K562 (cell line): Measurements from ENCODE around the gene PPFIBP2. TPM values are rescaled to one million over a fixed set of nuclear protein-coding genes. Genes with fewer than 3 reads are reported as not detected.

Source experiments
- ATAC-seq: fragments of 200-7000 bp; cut with Tn5 transposase; 3 replicates; pipeline ENCODE4 v1.9.1; 2020; ENCODE audit warnings: moderate library complexity
- BruUV-seq: library from RNA; stranded (reverse); fragments of 400-500 nt; replicated peaks from 2 replicates; lab custom pipeline; 2021; lab: Mats Ljungman, UMichigan
- CTCF ChIA-PET: fragments of 300-600 bp; formaldehyde crosslinking; extraction: SDS; loops from one replicate; lab custom pipeline; 2021; ENCODE audit warnings: low intra/inter-chr PET ratio; lab: Yijun Ruan, JAX
- POLR2A ChIA-PET: fragments of 300-600, 350-650 bp; sonication (Branson Sonifier 250); formaldehyde crosslinking; extraction: SDS; loops from one replicate; lab custom pipeline; 2021; ENCODE audit warnings: antibody characterized with exemption, inconsistent platforms; lab: Yijun Ruan, JAX
- DNase-seq, 4 experiments: peaks; one replicate each; pipeline versions ENCODE4 v3.0.0 to v3.0.0-alpha.2; 2011 to 2018; ENCODE audit warnings: low spot score in 3 of 4, mixed read lengths in 3 of 4; ENCODE audit errors: extremely low read depth in 1 of 4
- FAIRE-seq: peaks from 2 replicates; lab custom pipeline; 2011; peaks lifted over from hg19 to GRCh38; lab: Jason Lieb, UNC
- H2AFZ ChIP-seq: 2 replicates; pipeline ENCODE4 v1.6.0; 2011; ENCODE audit warnings: low read depth, low read length, control low read depth, inconsistent platforms
- H3K27ac ChIP-seq: fragments of 200-600 bp; 3 replicates; pipeline ENCODE4 v1.8.0; 2011; ENCODE audit warnings: low read depth, mild to moderate bottlenecking, control low read depth, inconsistent platforms, low read length, moderate library complexity, mixed read lengths; ENCODE audit errors: extremely low read depth
- H3K27me3 ChIP-seq, 2 experiments: fragments of 300-600 bp in 1 of 2; 2 replicates in 1 of 2; 3 replicates in 1 of 2; pipeline versions ENCODE4 v1.6.0 to v1.8.0; 2011; ENCODE audit warnings: inconsistent platforms in 2 of 2, low read length in 2 of 2, mild to moderate bottlenecking in 1 of 2, mixed read lengths in 1 of 2, moderate library complexity in 1 of 2; ENCODE audit not compliant: control insufficient read depth in 2 of 2, insufficient read depth in 2 of 2
- H3K36me3 ChIP-seq: fragments of 300-600 bp; 3 replicates; pipeline ENCODE4 v1.8.0; 2011; ENCODE audit warnings: mild to moderate bottlenecking, low read length, inconsistent platforms; ENCODE audit not compliant: control insufficient read depth, insufficient read depth
- H3K4me1 ChIP-seq, 2 experiments: fragments of 200-600 bp in 1 of 2; replicated peaks in 1 of 2; 2 replicates in 1 of 2; 3 replicates in 1 of 2; pipeline versions ENCODE4 v1.5.1 to v1.8.0; 2011; ENCODE audit warnings: inconsistent platforms in 2 of 2, low read length in 2 of 2, mild to moderate bottlenecking in 1 of 2, mixed read lengths in 1 of 2, moderate library complexity in 1 of 2; ENCODE audit not compliant: control insufficient read depth in 2 of 2, insufficient read depth in 2 of 2
- H3K4me2 ChIP-seq: 2 replicates; pipeline ENCODE4 v1.6.1; 2011; ENCODE audit warnings: low read length, control low read depth, inconsistent platforms, mixed read lengths; ENCODE audit not compliant: insufficient read depth
- H3K4me3 ChIP-seq: fragments of 200-600 bp; sonication (generic), shearing (Covaris generic); 2 replicates; pipeline ENCODE4 v1.5.1; 2016; ENCODE audit warnings: control low read depth, inconsistent platforms
- H3K79me2 ChIP-seq: fragments of 200-600 bp; 3 replicates; pipeline ENCODE4 v1.8.0; 2011; ENCODE audit warnings: low read length, inconsistent platforms; ENCODE audit not compliant: control insufficient read depth, insufficient read depth
- H3K9ac ChIP-seq, 2 experiments: 2 replicates each; pipeline versions ENCODE4 v1.6.0 to v1.6.1; 2011; ENCODE audit warnings: low read depth in 2 of 2, low read length in 2 of 2, control low read depth in 1 of 2, inconsistent platforms in 1 of 2, mild to moderate bottlenecking in 1 of 2, mixed read lengths in 1 of 2; ENCODE audit not compliant: insufficient read depth in 1 of 2
- H3K9me1 ChIP-seq: one replicate; pipeline ENCODE4 v1.6.0; 2011; ENCODE audit warnings: inconsistent platforms, mild to moderate bottlenecking, low read length, moderate library complexity; ENCODE audit not compliant: control insufficient read depth, insufficient read depth
- H3K9me3 ChIP-seq: replicated peaks from 2 replicates; pipeline ENCODE4 v1.5.1; 2011; ENCODE audit warnings: low read depth, low read length, inconsistent platforms; ENCODE audit not compliant: control insufficient read depth, insufficient read depth
- H4K20me1 ChIP-seq: replicated peaks from 2 replicates; pipeline ENCODE4 v1.6.1; 2011; ENCODE audit warnings: low read length, inconsistent platforms, mixed read lengths; ENCODE audit not compliant: control insufficient read depth, insufficient read depth
- ARHGAP35 ChIP-seq: fragments of 450-650 bp; IDR thresholded peaks from 2 replicates; pipeline ENCODE4 v1.6.1; 2018; ENCODE audit not compliant: partially characterized antibody
- CBX5 ChIP-seq: IDR thresholded peaks from 2 replicates; pipeline ENCODE4 v1.6.1; 2014; ENCODE audit warnings: low read depth, borderline replicate concordance
- COPS2 ChIP-seq: fragments of 450-650 bp; conservative IDR thresholded peaks from 2 replicates; pipeline ENCODE4 v1.6.1; 2016; ENCODE audit warnings: mild to moderate bottlenecking, moderate library complexity
- KAT2B ChIP-seq: IDR thresholded peaks from one replicate; pipeline ENCODE4 v1.6.1; 2012; ENCODE audit warnings: low read depth, mild to moderate bottlenecking, control low read depth, inconsistent platforms, low read length, moderate library complexity
- SMARCE1 ChIP-seq: fragments of 450-650 bp; IDR thresholded peaks from 2 replicates; pipeline ENCODE4 v1.7.1; 2016; ENCODE audit warnings: mild to moderate bottlenecking
- ZNF12 ChIP-seq: sonication (generic); formaldehyde crosslinking; IDR thresholded peaks from 2 replicates; pipeline ENCODE4 v1.4.0; 2020; ENCODE audit warnings: mild to moderate bottlenecking, missing genetic modification reagents
- ZNF175 ChIP-seq: fragments of 200-800 bp; sonication (Bioruptor generic); IDR thresholded peaks from 2 replicates; pipeline ENCODE4 v1.6.1; 2016; ENCODE audit warnings: low read depth, mild to moderate bottlenecking, missing genetic modification characterization, missing compliant biosample characterization
- ZNF76 ChIP-seq: fragments of 250-450 bp; sonication (Bioruptor Pico); IDR thresholded peaks from 2 replicates; pipeline ENCODE4 v1.4.0; 2020; ENCODE audit warnings: mild to moderate bottlenecking, moderate library complexity, borderline replicate concordance
- whole genome bisulfite sequencing: fragments of 100-300 bp; shearing (Covaris generic); methylation state at CpG from one replicate; pipeline ENCODE4 v1.1.6; 2016; ENCODE audit warnings: low coverage, mixed read lengths; ENCODE audit not compliant: insufficient coverage; ENCODE audit errors: missing lambda C conversion rate; 5-methylcytosine and 5-hydroxymethylcytosine counted together
- in situ Hi-C: fragments of 300-500 bp; cut with MboI; formaldehyde crosslinking; loops from 4 replicates; pipeline ENCODE4 v1.15.0; 2018; ENCODE audit warnings: inconsistent platforms, mixed read lengths
- intact Hi-C: fragments of 100-400 bp; cut with micrococcal nuclease; formaldehyde crosslinking; loops from 2 replicates; pipeline ENCODE4 v1.14.2; 2022
- polyA plus RNA-seq, 8 experiments: library from polyadenylated mRNA; depleted of rRNA in 4 of 8; stranded (reverse) in 5 of 8; unstranded in 3 of 8; fragments of >200 nt; fragmentation: Nextera tagmentation in 2 of 8; fragmentation: Illumina TruSeq in 1 of 8; extraction: Ambion mirVana in 2 of 8; extraction: Trizol in 1 of 8; gene quantifications; 2 replicates each; pipeline versions ENCODE4 v1.2.1 to v1.2.3, GENCODE V29; 2011 to 2014; ENCODE audit warnings: inconsistent platforms in 1 of 8, missing spikeins in 1 of 8
- total RNA-seq, 7 experiments: library from RNA; depleted of rRNA in 6 of 7; stranded (reverse); fragments of >200 nt in 6 of 7; fragmentation: Illumina TruSeq in 2 of 7; extraction: Trizol in 2 of 7; gene quantifications; 2 replicates each; pipeline versions ENCODE4 v1.2.1 to v1.2.3, GENCODE V29; 2011 to 2021; ENCODE audit warnings: low replicate concordance in 1 of 7
- TF ChIP-seq, protein P1 (sequence below): sonication (generic); formaldehyde crosslinking; IDR thresholded peaks from 2 replicates; pipeline ENCODE4 v1.8.0; 2022; ENCODE audit warnings: missing genetic modification reagents, mild to moderate bottlenecking, moderate library complexity, borderline replicate concordance
- TF ChIP-seq, protein P2 (sequence below): fragments of 450-650 bp; IDR thresholded peaks from 2 replicates; pipeline ENCODE4 v1.6.1; 2017; ENCODE audit warnings: antibody characterized with exemption

PPFIBP2 gene
- total and polyA plus RNA-seq, 9 of the 15 experiments (the other 6 are each of a cell fraction or from before 2014, with no cell fraction given), result 0.18 to 3.4 (median 1.2) TPM

GRCh38 chr11:7582338-7582985 lies 68.7 kb downstream of the PPFIBP2 start:
- FAIRE-seq (no peak), DNase-seq (no peak), ATAC-seq (no peak)
- Histone ChIP-seq H4K20me1 (no peaks in the 10 kb centered on the region), H3K4me3 (no peak overlapping the region), H3K9me3 (no peaks in the 10 kb centered on the region), H2AFZ (no peak overlapping the region), H3K36me3 (no peaks in the 10 kb centered on the region), H3K27me3 (peaks cover 2 to 3% of the 10 kb centered on the region in 2 experiments; a peak in 4 of 5 replicates), H3K9me1 (no peaks in the 10 kb centered on the region), H3K79me2 (no peaks in the 10 kb centered on the region), H3K27ac (no peak overlapping the region), H3K4me1 (no peaks in the 10 kb centered on the region; a peak in 2 of 5 replicates), H3K4me2 (no peak overlapping the region), H3K9ac (no peak overlapping the region)
- ChIA-PET POLR2A (interaction anchor here (1.0 kb wide), 1 partner anchor 11 kb away, joined by 3 read pairs; no protein-coding TSS in a partner anchor), CTCF (interaction anchor here (0.6 kb wide), 1 partner anchor 13 kb away, joined by 4 read pairs; no protein-coding TSS in a partner anchor)
- no TSS peak for BruUV-seq
- in situ Hi-C loops (no loop called here), intact Hi-C loops (no loop called here)
- TF ChIP-seq CBX5 (no peak), KAT2B (no peak), ARHGAP35 (no peak), SMARCE1 (no peak)
- WGBS, result 0% methylated on average over 2 of the region's 2 CpGs

- BruUV-seq, result no TSS peak
- Histone ChIP-seq H3K27me3 (peaks cover 0 to 2% of the 10 kb centered on the region in 2 experiments; a peak in 2 of 5 replicates), H3K9ac (no peak overlapping the region), H2AFZ (no peak overlapping the region), H3K27ac (no peak overlapping the region), H3K79me2 (no peaks in the 10 kb centered on the region), H3K36me3 (no peaks in the 10 kb centered on the region), H3K4me2 (no peak overlapping the region), H4K20me1 (no peaks in the 10 kb centered on the region), H3K9me1 (no peaks in the 10 kb centered on the region), H3K4me1 (no peaks in the 10 kb centered on the region; a peak in 1 of 5 replicates), H3K9me3 (no peaks in the 10 kb centered on the region), H3K4me3 (no peak overlapping the region)
- CTCF ChIA-PET, result no interaction called here
- no peak for ATAC-seq
- DNase-seq, result no peak
- WGBS, result 0% methylated on average over 3 of the region's 3 CpGs
- POLR2A ChIA-PET, result interaction anchor here (1.1 kb wide), 1 partner anchor 12 kb away, joined by 5 read pairs; no protein-coding TSS in a partner anchor
- intact Hi-C loops (no loop called here), in situ Hi-C loops (no loop called here)
- no peak for FAIRE-seq
- TF ChIP-seq ZNF175 (no peak), ZNF12 (no peak), ZNF76 (CRISPR knock-in tag) (no peak), COPS2 (no peak)
- TF ChIP-seq, protein P1, sequence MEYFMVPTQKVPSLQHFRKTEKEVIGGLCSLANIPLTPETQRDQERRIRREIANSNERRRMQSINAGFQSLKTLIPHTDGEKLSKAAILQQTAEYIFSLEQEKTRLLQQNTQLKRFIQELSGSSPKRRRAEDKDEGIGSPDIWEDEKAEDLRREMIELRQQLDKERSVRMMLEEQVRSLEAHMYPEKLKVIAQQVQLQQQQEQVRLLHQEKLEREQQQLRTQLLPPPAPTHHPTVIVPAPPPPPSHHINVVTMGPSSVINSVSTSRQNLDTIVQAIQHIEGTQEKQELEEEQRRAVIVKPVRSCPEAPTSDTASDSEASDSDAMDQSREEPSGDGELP (CRISPR knock-in tag), result no peak
- TF ChIP-seq, protein P2, sequence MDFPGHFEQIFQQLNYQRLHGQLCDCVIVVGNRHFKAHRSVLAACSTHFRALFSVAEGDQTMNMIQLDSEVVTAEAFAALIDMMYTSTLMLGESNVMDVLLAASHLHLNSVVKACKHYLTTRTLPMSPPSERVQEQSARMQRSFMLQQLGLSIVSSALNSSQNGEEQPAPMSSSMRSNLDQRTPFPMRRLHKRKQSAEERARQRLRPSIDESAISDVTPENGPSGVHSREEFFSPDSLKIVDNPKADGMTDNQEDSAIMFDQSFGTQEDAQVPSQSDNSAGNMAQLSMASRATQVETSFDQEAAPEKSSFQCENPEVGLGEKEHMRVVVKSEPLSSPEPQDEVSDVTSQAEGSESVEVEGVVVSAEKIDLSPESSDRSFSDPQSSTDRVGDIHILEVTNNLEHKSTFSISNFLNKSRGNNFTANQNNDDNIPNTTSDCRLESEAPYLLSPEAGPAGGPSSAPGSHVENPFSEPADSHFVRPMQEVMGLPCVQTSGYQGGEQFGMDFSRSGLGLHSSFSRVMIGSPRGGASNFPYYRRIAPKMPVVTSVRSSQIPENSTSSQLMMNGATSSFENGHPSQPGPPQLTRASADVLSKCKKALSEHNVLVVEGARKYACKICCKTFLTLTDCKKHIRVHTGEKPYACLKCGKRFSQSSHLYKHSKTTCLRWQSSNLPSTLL, result no peak
Measured at GRCh38 chr11:7583248-7583647, 69.4 kb downstream of the PPFIBP2 start.
